Urothelium cell line (cell line): ENCODE data around the gene PINK1.
A peak's percentile ranks its signal among the peaks of the same experiment; 100 is the strongest.
"Not testable (repeated sequence)": the region's sequence is repeated elsewhere in the genome, so short reads cannot be mapped to it uniquely, and the experiment has no call there.

ENCODE experiments used
- DNase-seq: peaks from one replicate; pipeline ENCODE4 v3.0.0; 2011; ENCODE audit warnings: low spot score, mixed read lengths
- FAIRE-seq: peaks from 2 replicates; lab custom pipeline; 2011; peaks lifted over from hg19 to GRCh38; lab: Jason Lieb, UNC

PINK1 gene

GRCh38 chr1:20633190-20634064 is at the start of gene PINK1:
Gene PINK1 (plus strand): TSS chr1:20633458. CDS start chr1:20633549, 91 bp downstream.
- FAIRE-seq = no peak
- DNase-seq = peak; percentile 86

- no peak for FAIRE-seq
- no peak for DNase-seq
These were observed 48.4 kb upstream of the PINK1 start for GRCh38 chr1:20584890-20585289.

GRCh38 chr1:20586953-20587660 is 46.2 kb upstream of the PINK1 start:
- DNase-seq (no peak), FAIRE-seq (no peak)

GRCh38 chr1:20587661-20588053 is 45.6 kb upstream of the PINK1 start:
- FAIRE-seq (no peak), DNase-seq (no peak)

- FAIRE-seq (no peak), DNase-seq (no peak)
These were observed 44.5 kb upstream of the PINK1 start, which contains the start of gene CDA for GRCh38 chr1:20588634-20589225. Gene CDA (plus strand): TSS chr1:20589097. CDS start chr1:20589130, 33 bp downstream.

GRCh38 chr1:20589331-20590278 is 43.7 kb upstream of the PINK1 start:
- DNase-seq (no peak), FAIRE-seq (no peak)

- no peak for DNase-seq
- FAIRE-seq = no peak
These were observed 42.9 kb upstream of the PINK1 start for GRCh38 chr1:20590306-20590777.

- DNase-seq = no peak
- no peak for FAIRE-seq
These were observed 39.5 kb upstream of the PINK1 start for GRCh38 chr1:20593756-20594155.

- DNase-seq (no peak), FAIRE-seq (no peak)
These were observed 38.5 kb upstream of the PINK1 start for GRCh38 chr1:20594746-20595145.

- FAIRE-seq (no peak), DNase-seq (no peak)
These were observed 37.2 kb upstream of the PINK1 start for GRCh38 chr1:20596106-20596505.

- DNase-seq = no peak
- FAIRE-seq = no peak
These were observed 35.6 kb upstream of the PINK1 start for GRCh38 chr1:20597650-20598049.

GRCh38 chr1:20600156-20600555 is 33.1 kb upstream of the PINK1 start:
- DNase-seq (no peak), FAIRE-seq (no peak)

GRCh38 chr1:20601129-20601825 is 32.0 kb upstream of the PINK1 start:
- DNase-seq (no peak), FAIRE-seq (no peak)

GRCh38 chr1:20602851-20603450 is 30.3 kb upstream of the PINK1 start:
- FAIRE-seq = no peak
- no peak for DNase-seq

- FAIRE-seq = no peak
- DNase-seq = peak; percentile 72
These were observed 29.5 kb upstream of the PINK1 start for GRCh38 chr1:20603504-20604464.

- no peak for DNase-seq
- FAIRE-seq = no peak
These were observed 28.6 kb upstream of the PINK1 start for GRCh38 chr1:20604678-20605077.

GRCh38 chr1:20606801-20607570 is 26.3 kb upstream of the PINK1 start:
- not testable (repeated sequence) for FAIRE-seq, DNase-seq
